ENCODE measurements around the gene NEDD4L.

NEDD4L gene

GRCh38 chr18:58338961-58339592, 295.1 kb downstream of the NEDD4L start:
- no peaks in the 10 kb centered on the region for H3K4me1 ChIP-seq (ENCODE audit: control insufficient read depth, insufficient read depth, low read length)
- H3K9me3 ChIP-seq (replicated peaks; ENCODE audit: low read length): no peaks in the 10 kb centered on the region
- no peak overlapping the region for H3K4me3 ChIP-seq (ENCODE audit: low read length)
- H3K4me2 ChIP-seq (ENCODE audit: low read length): no peak overlapping the region
- H3K9ac ChIP-seq (ENCODE audit: low read depth, low read length): no peak overlapping the region
- H3K36me3 ChIP-seq (ENCODE audit: insufficient read depth, low read length): peaks cover 4% of the 10 kb centered on the region
- H3K27me3 ChIP-seq (ENCODE audit: control insufficient read depth, insufficient read depth, low read length): no peaks in the 10 kb centered on the region

DNA sequence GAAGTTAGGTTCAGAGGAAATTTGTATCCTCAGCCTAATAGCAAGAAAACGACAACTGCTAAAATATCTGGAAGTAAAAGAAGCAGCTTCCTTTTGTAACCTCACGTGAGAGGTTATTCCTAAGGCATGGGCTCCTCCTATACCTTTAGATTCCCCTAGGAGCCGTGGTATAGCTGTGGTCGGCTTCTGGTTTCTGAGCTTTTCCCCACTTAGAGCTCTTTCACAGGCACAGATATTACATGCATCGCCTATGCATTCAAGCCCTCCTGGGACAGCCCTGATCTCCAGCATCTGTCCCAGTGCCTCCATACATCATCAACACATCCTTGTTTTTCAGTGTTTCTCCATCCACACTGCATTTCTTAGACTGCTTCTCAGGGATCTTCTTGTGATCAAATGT, 295.9 kb downstream of the NEDD4L start:
- no peak overlapping the region for H3K4me3 ChIP-seq (ENCODE audit: low read length)
- H3K4me2 ChIP-seq (ENCODE audit: low read length): no peak overlapping the region
- no peak overlapping the region for H3K9ac ChIP-seq (ENCODE audit: low read depth, low read length)
- H3K36me3 ChIP-seq (ENCODE audit: insufficient read depth, low read length): peaks cover 7% of the 10 kb centered on the region
- no peaks in the 10 kb centered on the region for H3K9me3 ChIP-seq (replicated peaks; ENCODE audit: low read length)
- H3K27me3 ChIP-seq (ENCODE audit: control insufficient read depth, insufficient read depth, low read length): no peaks in the 10 kb centered on the region
- H3K4me1 ChIP-seq (ENCODE audit: control insufficient read depth, insufficient read depth, low read length): no peaks in the 10 kb centered on the region

GRCh38 chr18:58341916-58342315, 297.9 kb downstream of the NEDD4L start:
- Histone ChIP-seq H3K4me1 (ENCODE audit: control insufficient read depth, insufficient read depth, low read length) (no peaks in the 10 kb centered on the region), H3K36me3 (ENCODE audit: insufficient read depth, low read length) (peaks cover 7% of the 10 kb centered on the region)

DNA sequence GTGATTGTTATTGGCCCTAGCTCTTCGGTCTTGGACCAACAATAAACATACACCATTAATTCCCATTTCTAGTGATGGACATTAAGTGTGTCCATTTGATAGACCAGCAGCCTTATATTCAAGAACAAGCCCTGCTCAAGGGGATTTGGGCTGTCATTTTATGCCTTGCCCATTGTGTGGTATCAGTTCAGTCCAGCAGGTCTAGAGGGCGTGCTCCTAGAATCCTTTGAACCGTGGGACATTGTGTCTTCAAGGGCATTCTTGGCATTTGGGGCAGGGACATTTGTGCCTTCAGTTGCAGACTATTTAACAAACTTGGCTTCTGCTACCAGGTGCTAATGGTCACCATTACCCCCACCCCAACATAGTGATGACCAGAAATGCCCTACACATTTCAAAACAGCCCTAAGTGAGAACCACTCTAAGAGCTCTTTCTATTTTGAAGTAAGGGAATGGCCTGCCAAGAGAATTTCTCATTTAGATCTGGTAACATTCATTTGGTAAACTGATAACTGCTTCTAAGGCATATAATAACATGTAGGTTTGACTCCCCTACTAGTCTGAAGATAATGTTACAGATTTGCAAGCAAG, 300.1 kb downstream of the NEDD4L start:
- Histone ChIP-seq H3K27me3 (ENCODE audit: control insufficient read depth, insufficient read depth, low read length) (no peaks in the 10 kb centered on the region), H3K9me3 (replicated peaks; ENCODE audit: low read length) (no peaks in the 10 kb centered on the region), H3K4me2 (ENCODE audit: low read length) (no peak overlapping the region), H3K4me3 (ENCODE audit: low read length) (no peak overlapping the region), H3K36me3 (ENCODE audit: insufficient read depth, low read length) (peaks cover 11% of the 10 kb centered on the region), H3K4me1 (ENCODE audit: control insufficient read depth, insufficient read depth, low read length) (no peaks in the 10 kb centered on the region), H3K9ac (ENCODE audit: low read depth, low read length) (no peak overlapping the region)

More at GRCh38 chr18:58341916-58342315, 297.9 kb downstream of the NEDD4L start:
- H3K9me3 ChIP-seq (replicated peaks; ENCODE audit: low read length): no peaks in the 10 kb centered on the region
- no peak overlapping the region for H3K9ac ChIP-seq (ENCODE audit: low read depth, low read length)
- H3K4me2 ChIP-seq (ENCODE audit: low read length): no peak overlapping the region
- H3K4me3 ChIP-seq (ENCODE audit: low read length): no peak overlapping the region
- no peaks in the 10 kb centered on the region for H3K27me3 ChIP-seq (ENCODE audit: control insufficient read depth, insufficient read depth, low read length)

DNA sequence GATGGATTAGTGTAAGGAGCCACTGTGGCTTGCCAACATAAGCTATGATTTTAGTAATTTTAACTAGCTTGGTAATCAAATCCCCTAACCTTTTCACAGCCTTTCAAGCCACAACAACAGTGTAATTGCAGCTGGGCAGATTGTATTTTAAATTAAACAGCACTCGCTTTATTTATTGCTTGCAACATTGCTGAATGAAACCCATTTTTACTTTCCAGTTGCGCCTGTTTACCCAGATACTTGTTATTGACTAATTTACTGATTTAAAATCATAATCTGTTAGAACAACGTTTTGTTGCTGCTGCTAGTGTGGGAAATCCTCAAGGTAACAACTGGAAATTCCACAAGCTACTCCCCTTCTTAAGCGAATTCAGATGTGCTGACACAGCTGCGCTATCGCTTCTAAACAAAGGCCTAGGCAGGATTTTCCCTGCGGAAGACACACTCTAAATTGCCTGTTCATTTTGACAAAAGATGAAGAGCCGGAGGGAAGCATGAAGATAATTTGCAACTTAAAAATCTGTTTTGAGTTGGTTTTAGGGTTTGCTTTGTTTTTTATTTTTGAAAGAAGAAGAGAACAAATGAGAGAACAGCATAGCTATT, 300.9 kb downstream of the NEDD4L start:
- H3K9ac ChIP-seq (ENCODE audit: low read depth, low read length): no peak overlapping the region
- no peak overlapping the region for H3K4me3 ChIP-seq (ENCODE audit: low read length)
- peaks cover 15% of the 10 kb centered on the region for H3K36me3 ChIP-seq (ENCODE audit: insufficient read depth, low read length)
- no peak overlapping the region for H3K4me2 ChIP-seq (ENCODE audit: low read length)
- H3K9me3 ChIP-seq (replicated peaks; ENCODE audit: low read length): no peaks in the 10 kb centered on the region
- H3K4me1 ChIP-seq (ENCODE audit: control insufficient read depth, insufficient read depth, low read length): no peaks in the 10 kb centered on the region
- no peaks in the 10 kb centered on the region for H3K27me3 ChIP-seq (ENCODE audit: control insufficient read depth, insufficient read depth, low read length)

- Histone ChIP-seq H3K9ac (ENCODE audit: low read depth, low read length) (no peak overlapping the region), H3K9me3 (replicated peaks; ENCODE audit: low read length) (no peaks in the 10 kb centered on the region), H3K4me1 (ENCODE audit: control insufficient read depth, insufficient read depth, low read length) (no peaks in the 10 kb centered on the region), H3K27me3 (ENCODE audit: control insufficient read depth, insufficient read depth, low read length) (no peaks in the 10 kb centered on the region), H3K4me2 (ENCODE audit: low read length) (no peak overlapping the region), H3K4me3 (ENCODE audit: low read length) (no peak overlapping the region), H3K36me3 (ENCODE audit: insufficient read depth, low read length) (peaks cover 23% of the 10 kb centered on the region)
Observed at GRCh38 chr18:58345875-58346274, 301.8 kb downstream of the NEDD4L start.

DNA sequence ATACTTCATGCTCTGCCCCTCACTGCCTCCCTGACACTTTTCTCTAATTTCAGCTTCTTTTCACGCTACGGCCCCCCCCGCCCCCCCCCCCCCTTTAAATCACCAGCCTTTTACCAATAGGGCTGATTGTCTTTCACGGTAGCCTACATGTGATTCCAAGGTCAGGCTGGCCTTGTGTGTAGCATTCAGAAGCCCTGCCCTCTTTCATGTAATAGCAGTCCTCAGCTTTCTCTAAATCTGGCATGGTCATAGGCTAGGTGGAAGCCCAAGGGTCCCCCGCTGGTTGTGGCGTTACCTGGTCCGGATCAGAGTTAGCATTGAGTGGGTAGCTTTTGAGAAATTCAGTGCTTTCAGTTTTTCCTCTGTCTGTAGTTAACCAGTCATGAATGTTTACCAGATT, 303.1 kb downstream of the NEDD4L start:
- H3K4me3 ChIP-seq (ENCODE audit: low read length): no peak overlapping the region
- H3K4me1 ChIP-seq (ENCODE audit: control insufficient read depth, insufficient read depth, low read length): no peaks in the 10 kb centered on the region
- H3K4me2 ChIP-seq (ENCODE audit: low read length): no peak overlapping the region
- no peaks in the 10 kb centered on the region for H3K27me3 ChIP-seq (ENCODE audit: control insufficient read depth, insufficient read depth, low read length)
- no peak overlapping the region for H3K9ac ChIP-seq (ENCODE audit: low read depth, low read length)
- no peaks in the 10 kb centered on the region for H3K9me3 ChIP-seq (replicated peaks; ENCODE audit: low read length)
- peaks cover 25% of the 10 kb centered on the region for H3K36me3 ChIP-seq (ENCODE audit: insufficient read depth, low read length)

- Histone ChIP-seq H3K4me3 (ENCODE audit: low read length) (no peak overlapping the region), H3K4me1 (ENCODE audit: control insufficient read depth, insufficient read depth, low read length) (no peaks in the 10 kb centered on the region), H3K9me3 (replicated peaks; ENCODE audit: low read length) (no peaks in the 10 kb centered on the region), H3K9ac (ENCODE audit: low read depth, low read length) (no peak overlapping the region), H3K4me2 (ENCODE audit: low read length) (no peak overlapping the region), H3K27me3 (ENCODE audit: control insufficient read depth, insufficient read depth, low read length) (no peaks in the 10 kb centered on the region), H3K36me3 (ENCODE audit: insufficient read depth, low read length) (peaks cover 25% of the 10 kb centered on the region)
Observed at GRCh38 chr18:58348517-58348916, 304.5 kb downstream of the NEDD4L start.

- no peaks in the 10 kb centered on the region for H3K9me3 ChIP-seq (replicated peaks; ENCODE audit: low read length)
- H3K36me3 ChIP-seq (ENCODE audit: insufficient read depth, low read length): peaks cover 25% of the 10 kb centered on the region
Observed at GRCh38 chr18:58348951-58349350, 304.9 kb downstream of the NEDD4L start.

GRCh38 chr18:58349650-58350049, 305.6 kb downstream of the NEDD4L start:
- no peak overlapping the region for H3K4me3 ChIP-seq (ENCODE audit: low read length)
- H3K4me1 ChIP-seq (ENCODE audit: control insufficient read depth, insufficient read depth, low read length): no peaks in the 10 kb centered on the region
- no peak overlapping the region for H3K4me2 ChIP-seq (ENCODE audit: low read length)
- no peaks in the 10 kb centered on the region for H3K27me3 ChIP-seq (ENCODE audit: control insufficient read depth, insufficient read depth, low read length)
- H3K36me3 ChIP-seq (ENCODE audit: insufficient read depth, low read length): peaks cover 23% of the 10 kb centered on the region
- no peaks in the 10 kb centered on the region for H3K9me3 ChIP-seq (replicated peaks; ENCODE audit: low read length)
- no peak overlapping the region for H3K9ac ChIP-seq (ENCODE audit: low read depth, low read length)

More at GRCh38 chr18:58348951-58349350, 304.9 kb downstream of the NEDD4L start:
- H3K4me2 ChIP-seq (ENCODE audit: low read length): no peak overlapping the region
- H3K4me1 ChIP-seq (ENCODE audit: control insufficient read depth, insufficient read depth, low read length): no peaks in the 10 kb centered on the region
- no peaks in the 10 kb centered on the region for H3K27me3 ChIP-seq (ENCODE audit: control insufficient read depth, insufficient read depth, low read length)
- H3K9ac ChIP-seq (ENCODE audit: low read depth, low read length): no peak overlapping the region
- H3K4me3 ChIP-seq (ENCODE audit: low read length): no peak overlapping the region

DNA sequence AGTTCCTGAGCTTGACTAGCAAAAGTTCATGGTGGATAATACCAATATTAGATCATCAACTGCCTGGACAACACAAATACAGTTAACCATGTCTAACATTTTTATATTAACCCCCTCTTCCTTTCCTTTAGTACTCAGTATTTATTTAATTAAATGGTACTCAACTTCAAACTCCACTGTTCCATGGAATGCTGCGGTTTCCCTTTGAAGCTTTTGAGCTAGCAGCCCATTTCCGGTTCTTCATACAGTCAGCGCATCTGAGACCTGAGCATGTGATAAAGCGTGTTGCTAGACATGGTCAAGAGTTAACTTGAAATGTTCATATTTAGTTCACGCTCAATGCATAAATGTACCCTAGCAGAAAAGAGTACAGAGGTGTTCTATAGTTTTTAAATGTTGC, 306.5 kb downstream of the NEDD4L start:
- Histone ChIP-seq H3K4me1 (ENCODE audit: control insufficient read depth, insufficient read depth, low read length) (no peaks in the 10 kb centered on the region), H3K4me2 (ENCODE audit: low read length) (no peak overlapping the region), H3K9me3 (replicated peaks; ENCODE audit: low read length) (no peaks in the 10 kb centered on the region), H3K36me3 (ENCODE audit: insufficient read depth, low read length) (peaks cover 23% of the 10 kb centered on the region), H3K4me3 (ENCODE audit: low read length) (no peak overlapping the region), H3K27me3 (ENCODE audit: control insufficient read depth, insufficient read depth, low read length) (no peaks in the 10 kb centered on the region), H3K9ac (ENCODE audit: low read depth, low read length) (no peak overlapping the region)

DNA sequence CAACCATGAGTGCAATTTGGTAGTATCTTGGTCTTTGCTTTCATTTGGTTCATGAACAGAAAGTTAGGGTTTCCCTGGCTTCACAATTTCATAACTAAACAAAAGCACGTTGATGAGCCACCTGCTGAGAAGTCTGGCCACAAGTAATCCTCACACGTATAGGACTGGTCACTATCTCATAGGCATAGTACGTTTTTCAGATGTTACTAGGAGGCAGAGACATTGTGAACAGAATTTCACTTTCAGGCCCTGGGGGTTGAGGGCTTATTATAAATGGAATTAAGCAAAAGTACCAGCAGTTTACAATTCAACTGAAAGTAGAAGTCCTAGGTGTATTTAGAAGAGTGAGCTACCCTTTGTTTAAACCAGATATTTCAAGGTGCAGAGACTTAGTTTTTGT, 307.8 kb downstream of the NEDD4L start:
- no peaks in the 10 kb centered on the region for H3K27me3 ChIP-seq (ENCODE audit: control insufficient read depth, insufficient read depth, low read length)
- peaks cover 23% of the 10 kb centered on the region for H3K36me3 ChIP-seq (ENCODE audit: insufficient read depth, low read length)
- H3K9ac ChIP-seq (ENCODE audit: low read depth, low read length): no peak overlapping the region
- no peaks in the 10 kb centered on the region for H3K4me1 ChIP-seq (ENCODE audit: control insufficient read depth, insufficient read depth, low read length)
- no peaks in the 10 kb centered on the region for H3K9me3 ChIP-seq (replicated peaks; ENCODE audit: low read length)
- H3K4me3 ChIP-seq (ENCODE audit: low read length): no peak overlapping the region
- H3K4me2 ChIP-seq (ENCODE audit: low read length): no peak overlapping the region
